Measurements from ENCODE around the gene SIX5. TPM values are rescaled to one million over a fixed set of nuclear protein-coding genes. Genes with fewer than 3 reads are reported as not detected.
"Not testable (repeated sequence)": the region's sequence is repeated elsewhere in the genome, so short reads cannot be mapped to it uniquely, and the experiment has no call there.

Gene SIX5
- total RNA-seq, 1 donor from 2014 or later = 23.5 TPM

DNA sequence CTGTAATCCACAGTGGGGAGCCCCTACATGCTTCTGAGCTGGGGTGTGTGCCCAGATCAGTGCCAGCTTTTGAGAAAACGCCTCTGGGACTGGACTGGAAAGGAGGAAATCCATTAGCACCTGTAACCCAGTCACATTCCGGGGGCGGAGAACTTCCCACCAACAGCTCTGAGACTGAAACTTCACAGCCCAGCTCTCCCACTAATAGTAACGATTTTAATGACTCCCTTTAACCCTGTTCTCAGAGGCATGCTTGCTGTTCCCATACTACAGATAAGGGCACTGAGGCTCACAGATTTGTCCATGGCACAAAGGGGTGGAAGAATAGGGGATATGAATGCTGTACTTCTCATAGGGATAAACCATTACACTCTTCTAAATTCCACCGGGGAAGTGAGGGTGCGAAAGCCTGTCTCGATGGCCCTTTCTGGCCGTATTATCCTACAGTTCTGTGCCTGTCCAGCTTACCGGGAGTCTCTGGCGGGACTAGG lies 39.2 kb downstream of the SIX5 start:
- Histone ChIP-seq H3K4me3 (ENCODE audit: insufficient read depth, low read depth, low read length) (peak overlapping the region; percentile 97), H3K36me3 (ENCODE audit: insufficient read depth, low read length) (no peaks in the 10 kb centered on the region), H3K9me3 (ENCODE audit: insufficient read depth, low read depth, low read length) (no peaks in the 10 kb centered on the region), H3K27me3 (ENCODE audit: insufficient read depth, low read length) (no peaks in the 10 kb centered on the region), H3K79me2 (ENCODE audit: insufficient read depth, low read length) (peaks cover 59% of the 10 kb centered on the region), H3K4me2 (ENCODE audit: low read length) (peak overlapping the region; percentile 100), H3K4me1 (ENCODE audit: insufficient read depth, low read length) (no peaks in the 10 kb centered on the region), H2AFZ (ENCODE audit: low read depth, low read length) (peak overlapping the region; percentile 82), H3K27ac (ENCODE audit: low read depth, low read length) (peak overlapping the region; percentile 36), H3K9ac (ENCODE audit: low read length) (peak overlapping the region; percentile 97), H4K20me1 (ENCODE audit: insufficient read depth, low read length) (peaks cover 38% of the 10 kb centered on the region)
- no peaks in the 10 kb centered on the region for H3K9me3 Mint-ChIP-seq (ENCODE audit: unreplicated experiment)
- H3K36me3 Mint-ChIP-seq (ENCODE audit: low read depth, unreplicated experiment) = peaks cover 4% of the 10 kb centered on the region
- peak overlapping the region; percentile 98 for H3K4me3 Mint-ChIP-seq (ENCODE audit: unreplicated experiment)
- DNase-seq (ENCODE audit: low read depth) (no peak), FAIRE-seq (no peak)
- peaks cover 1% of the 10 kb centered on the region for H3K4me1 Mint-ChIP-seq (ENCODE audit: low read depth, unreplicated experiment)
- H3K27ac Mint-ChIP-seq (ENCODE audit: unreplicated experiment) = peak overlapping the region; percentile 76
- H3K27me3 Mint-ChIP-seq (ENCODE audit: low read depth, unreplicated experiment) = no peaks in the 10 kb centered on the region
- no peak for TF ChIP-seq EZH2 (IDR thresholded peaks at IDR 0.05; ENCODE audit: insufficient read depth, low read length)
- TF ChIP-seq, protein P1, sequence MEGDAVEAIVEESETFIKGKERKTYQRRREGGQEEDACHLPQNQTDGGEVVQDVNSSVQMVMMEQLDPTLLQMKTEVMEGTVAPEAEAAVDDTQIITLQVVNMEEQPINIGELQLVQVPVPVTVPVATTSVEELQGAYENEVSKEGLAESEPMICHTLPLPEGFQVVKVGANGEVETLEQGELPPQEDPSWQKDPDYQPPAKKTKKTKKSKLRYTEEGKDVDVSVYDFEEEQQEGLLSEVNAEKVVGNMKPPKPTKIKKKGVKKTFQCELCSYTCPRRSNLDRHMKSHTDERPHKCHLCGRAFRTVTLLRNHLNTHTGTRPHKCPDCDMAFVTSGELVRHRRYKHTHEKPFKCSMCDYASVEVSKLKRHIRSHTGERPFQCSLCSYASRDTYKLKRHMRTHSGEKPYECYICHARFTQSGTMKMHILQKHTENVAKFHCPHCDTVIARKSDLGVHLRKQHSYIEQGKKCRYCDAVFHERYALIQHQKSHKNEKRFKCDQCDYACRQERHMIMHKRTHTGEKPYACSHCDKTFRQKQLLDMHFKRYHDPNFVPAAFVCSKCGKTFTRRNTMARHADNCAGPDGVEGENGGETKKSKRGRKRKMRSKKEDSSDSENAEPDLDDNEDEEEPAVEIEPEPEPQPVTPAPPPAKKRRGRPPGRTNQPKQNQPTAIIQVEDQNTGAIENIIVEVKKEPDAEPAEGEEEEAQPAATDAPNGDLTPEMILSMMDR (IDR thresholded peaks at IDR 0.05; ENCODE audit: insufficient read depth, low read depth, low read length) = no peak

DNA sequence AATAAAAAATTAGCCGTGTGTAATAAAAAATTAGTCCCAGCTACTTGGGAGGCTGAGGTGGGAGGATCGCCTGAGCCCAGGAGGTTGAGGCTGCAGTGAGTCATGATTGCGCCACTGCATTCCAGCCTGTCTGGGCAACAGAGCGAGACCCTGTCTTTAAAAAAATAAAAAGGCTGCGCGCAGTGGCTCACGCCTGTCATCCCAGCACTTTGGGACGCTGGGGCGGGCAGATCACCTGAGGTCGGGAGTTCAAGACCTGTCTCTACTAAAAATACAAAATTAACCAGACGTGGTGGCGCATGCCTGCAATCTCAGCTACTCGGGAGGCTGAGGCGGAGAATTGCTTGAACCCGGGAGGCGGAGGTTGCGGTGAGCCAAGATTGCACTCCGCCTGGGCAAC lies 40.4 kb downstream of the SIX5 start:
- not testable (repeated sequence) for DNase-seq (ENCODE audit: low read depth); H3K9me3 Mint-ChIP-seq (ENCODE audit: unreplicated experiment); H3K27me3 Mint-ChIP-seq (ENCODE audit: low read depth, unreplicated experiment); H2AFZ ChIP-seq (ENCODE audit: low read depth, low read length); H3K36me3 ChIP-seq (ENCODE audit: insufficient read depth, low read length); FAIRE-seq; H3K4me2 ChIP-seq (ENCODE audit: low read length); H3K9me3 ChIP-seq (ENCODE audit: insufficient read depth, low read depth, low read length); H3K9ac ChIP-seq (ENCODE audit: low read length); H3K27me3 ChIP-seq (ENCODE audit: insufficient read depth, low read length); H3K27ac ChIP-seq (ENCODE audit: low read depth, low read length); H3K36me3 Mint-ChIP-seq (ENCODE audit: low read depth, unreplicated experiment); H3K4me3 ChIP-seq (ENCODE audit: insufficient read depth, low read depth, low read length); H3K27ac Mint-ChIP-seq (ENCODE audit: unreplicated experiment); H3K4me1 Mint-ChIP-seq (ENCODE audit: low read depth, unreplicated experiment); H3K4me1 ChIP-seq (ENCODE audit: insufficient read depth, low read length)
- Histone ChIP-seq H4K20me1 (ENCODE audit: insufficient read depth, low read length) (peaks cover 43% of the 10 kb centered on the region), H3K79me2 (ENCODE audit: insufficient read depth, low read length) (peaks cover 64% of the 10 kb centered on the region)
- peak overlapping the region; percentile 69 for H3K4me3 Mint-ChIP-seq (ENCODE audit: unreplicated experiment)

- Histone ChIP-seq H3K79me2 (ENCODE audit: insufficient read depth, low read length) (peaks cover 66% of the 10 kb centered on the region), H3K4me1 (ENCODE audit: insufficient read depth, low read length) (peaks cover 35% of the 10 kb centered on the region), H3K36me3 (ENCODE audit: insufficient read depth, low read length) (peaks cover 11% of the 10 kb centered on the region)
- H3K27me3 Mint-ChIP-seq (ENCODE audit: low read depth, unreplicated experiment); H3K27ac ChIP-seq (ENCODE audit: low read depth, low read length); H3K9ac ChIP-seq (ENCODE audit: low read length); DNase-seq (ENCODE audit: low read depth); H3K9me3 Mint-ChIP-seq (ENCODE audit: unreplicated experiment); FAIRE-seq; H4K20me1 ChIP-seq (ENCODE audit: insufficient read depth, low read length); H3K4me2 ChIP-seq (ENCODE audit: low read length); H2AFZ ChIP-seq (ENCODE audit: low read depth, low read length); H3K9me3 ChIP-seq (ENCODE audit: insufficient read depth, low read depth, low read length); H3K27me3 ChIP-seq (ENCODE audit: insufficient read depth, low read length); H3K4me3 Mint-ChIP-seq (ENCODE audit: unreplicated experiment); H3K4me3 ChIP-seq (ENCODE audit: insufficient read depth, low read depth, low read length); H3K27ac Mint-ChIP-seq (ENCODE audit: unreplicated experiment): not testable (repeated sequence)
- Mint-ChIP-seq H3K36me3 (ENCODE audit: low read depth, unreplicated experiment) (peaks cover 13% of the 10 kb centered on the region), H3K4me1 (ENCODE audit: low read depth, unreplicated experiment) (peaks cover 31% of the 10 kb centered on the region)
Measured at GRCh38 chr19:45720065-45720464, 49.0 kb downstream of the SIX5 start.
